CMK (cell line): ENCODE data around the gene KRTAP10-1.

Experiments
- DNase-seq: peaks from one replicate; pipeline ENCODE4 v3.0.0-alpha.2; 2010; ENCODE audit warnings: low read depth

KRTAP10-1 gene

DNA sequence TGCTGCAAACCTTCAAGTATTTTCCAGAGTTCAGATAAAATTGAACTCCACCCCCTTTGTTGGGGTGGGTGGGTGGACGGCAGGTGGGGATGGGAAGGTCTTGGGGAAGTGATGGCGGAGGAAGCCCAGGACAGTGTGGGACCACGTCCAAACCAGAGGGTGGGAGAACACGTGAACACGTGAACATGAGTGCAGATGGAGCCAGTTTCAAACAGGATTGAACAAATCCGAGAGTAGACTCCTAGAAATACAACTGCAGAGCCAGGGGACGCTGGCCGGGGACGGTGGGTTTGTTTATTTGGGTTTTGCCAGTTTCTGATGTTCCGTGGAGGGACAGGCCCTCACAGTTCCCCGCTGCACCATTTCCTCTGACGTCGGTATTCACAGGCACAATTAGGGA, 8.4 kb upstream of the KRTAP10-1 start:
- no peak for DNase-seq

- no peak for DNase-seq
Observed at GRCh38 chr21:44547656-44548331, 7.8 kb upstream of the KRTAP10-1 start.

- no peak for DNase-seq
Observed at GRCh38 chr21:44544566-44544965, 4.6 kb upstream of the KRTAP10-1 start.

GRCh38 chr21:44542716-44543115, 2.7 kb upstream of the KRTAP10-1 start:
- DNase-seq: no peak

GRCh38 chr21:44540741-44541288, 820 bp upstream of the KRTAP10-1 start:
- DNase-seq: no peak

DNA sequence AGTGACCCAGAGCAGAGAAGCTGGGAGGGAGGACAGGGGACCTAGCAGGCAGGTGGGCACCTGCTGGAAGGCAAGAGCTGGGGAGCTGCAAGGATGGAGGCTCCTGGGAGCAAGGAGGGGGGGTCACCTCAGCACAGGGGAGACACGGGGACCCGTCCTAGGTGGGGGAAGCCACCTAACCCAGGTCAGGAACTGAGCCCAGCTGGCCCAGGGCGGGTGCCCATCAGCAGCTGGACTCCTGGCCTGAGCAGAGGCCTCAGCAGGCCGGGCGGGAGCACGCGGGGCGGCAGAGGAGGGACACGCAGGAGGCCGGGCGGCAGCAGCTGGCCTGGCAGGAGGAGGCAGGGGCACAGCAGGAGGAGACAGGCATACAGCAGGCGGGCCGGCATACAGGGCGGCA, 949 bp downstream of the KRTAP10-1 start:
- DNase-seq: no peak

DNA sequence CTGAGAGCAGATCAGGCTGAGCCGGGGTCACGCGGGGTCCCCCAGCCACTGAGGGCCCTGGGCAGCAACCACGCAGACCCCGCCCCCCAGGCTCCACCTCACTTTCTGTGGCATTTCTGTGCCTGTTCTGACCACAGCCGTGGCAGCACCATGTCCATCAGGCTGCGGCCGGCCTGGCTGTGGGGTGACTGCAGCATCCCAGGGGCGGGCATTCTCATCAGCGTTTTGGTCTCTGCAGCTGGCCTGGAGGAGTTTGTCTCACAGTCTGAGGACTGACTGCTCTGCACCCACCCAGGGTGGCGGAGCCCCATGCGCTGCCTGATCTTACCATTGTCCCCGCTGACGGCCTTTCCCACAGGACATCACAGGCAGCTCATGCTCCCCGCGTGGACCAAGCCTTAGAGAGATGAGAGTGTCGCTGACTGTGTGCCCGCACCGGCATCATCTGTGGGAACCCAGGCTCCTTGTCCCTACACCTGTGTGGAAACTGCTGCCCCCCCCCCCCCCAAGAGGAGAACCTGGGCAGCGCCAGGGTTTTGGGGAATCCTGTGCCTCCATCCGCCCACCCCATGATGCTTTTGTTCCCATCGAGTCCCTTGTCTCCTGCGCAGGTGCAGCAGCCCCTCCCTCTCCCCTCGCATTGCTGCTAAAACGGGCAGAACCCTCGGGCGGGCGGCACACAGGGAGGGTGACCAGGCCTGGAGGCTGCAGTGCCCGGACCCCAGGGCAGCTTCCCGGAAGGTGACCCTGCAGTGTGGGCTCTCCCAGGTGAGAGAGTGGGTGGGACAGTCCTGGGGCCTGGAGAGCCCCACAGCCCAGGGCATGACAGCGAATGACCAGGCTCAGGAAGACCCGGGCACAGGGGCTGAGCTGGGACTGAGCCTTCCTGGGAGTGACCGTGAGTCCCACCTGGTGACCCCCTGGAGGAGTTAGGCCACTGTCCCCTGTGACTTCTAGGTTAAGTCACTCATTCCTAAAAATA, 1.8 kb downstream of the KRTAP10-1 start:
- DNase-seq: no peak

GRCh38 chr21:44535963-44536362, 4.0 kb downstream of the KRTAP10-1 start:
- DNase-seq: no peak

- DNase-seq: no peak
Observed at GRCh38 chr21:44534688-44535087, 5.3 kb downstream of the KRTAP10-1 start.

GRCh38 chr21:44533891-44534627, 5.9 kb downstream of the KRTAP10-1 start:
- DNase-seq: no peak

DNA sequence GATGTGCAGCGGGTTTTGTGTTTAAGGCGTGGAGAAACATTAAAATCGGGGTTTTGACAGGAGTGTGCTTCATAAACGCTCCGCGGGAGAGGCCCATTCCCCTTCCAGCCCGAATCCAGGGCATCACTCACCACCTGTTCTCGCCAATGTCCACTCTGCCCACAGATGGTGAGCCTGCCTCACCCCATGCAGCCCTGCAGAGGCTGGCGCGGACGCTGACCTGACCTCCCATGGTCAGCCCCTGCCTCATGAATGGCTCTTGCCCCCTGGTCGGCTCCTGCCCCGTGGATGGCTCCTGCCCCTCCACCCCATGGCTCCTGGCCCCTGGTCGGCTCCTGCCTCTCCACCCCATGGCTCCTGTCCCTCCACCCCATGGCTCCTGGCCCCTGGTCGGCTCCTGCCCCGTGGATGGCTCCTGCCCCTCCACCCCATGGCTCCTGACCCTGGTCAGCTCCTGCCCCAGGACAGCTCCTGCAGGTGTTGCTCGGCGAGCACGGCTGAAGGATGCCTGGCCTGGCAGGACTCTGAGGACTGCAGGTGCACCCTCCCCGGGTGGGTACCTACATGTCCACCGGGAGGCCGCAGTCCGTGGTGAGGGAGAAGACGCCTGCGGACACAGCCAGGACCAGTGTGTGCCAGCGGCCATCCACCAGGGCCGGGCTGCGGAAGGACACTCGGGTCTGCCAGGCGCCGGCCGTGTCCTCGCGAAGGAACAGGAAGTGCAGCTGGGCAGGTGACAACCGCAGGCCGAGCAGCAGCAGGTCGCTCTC, 6.7 kb downstream of the KRTAP10-1 start:
- no peak for DNase-seq

GRCh38 chr21:44532712-44533111, 7.3 kb downstream of the KRTAP10-1 start:
- no peak for DNase-seq

GRCh38 chr21:44531606-44532564, 8.1 kb downstream of the KRTAP10-1 start:
- DNase-seq: no peak

GRCh38 chr21:44530903-44531605, 8.9 kb downstream of the KRTAP10-1 start:
- DNase-seq: no peak

DNA sequence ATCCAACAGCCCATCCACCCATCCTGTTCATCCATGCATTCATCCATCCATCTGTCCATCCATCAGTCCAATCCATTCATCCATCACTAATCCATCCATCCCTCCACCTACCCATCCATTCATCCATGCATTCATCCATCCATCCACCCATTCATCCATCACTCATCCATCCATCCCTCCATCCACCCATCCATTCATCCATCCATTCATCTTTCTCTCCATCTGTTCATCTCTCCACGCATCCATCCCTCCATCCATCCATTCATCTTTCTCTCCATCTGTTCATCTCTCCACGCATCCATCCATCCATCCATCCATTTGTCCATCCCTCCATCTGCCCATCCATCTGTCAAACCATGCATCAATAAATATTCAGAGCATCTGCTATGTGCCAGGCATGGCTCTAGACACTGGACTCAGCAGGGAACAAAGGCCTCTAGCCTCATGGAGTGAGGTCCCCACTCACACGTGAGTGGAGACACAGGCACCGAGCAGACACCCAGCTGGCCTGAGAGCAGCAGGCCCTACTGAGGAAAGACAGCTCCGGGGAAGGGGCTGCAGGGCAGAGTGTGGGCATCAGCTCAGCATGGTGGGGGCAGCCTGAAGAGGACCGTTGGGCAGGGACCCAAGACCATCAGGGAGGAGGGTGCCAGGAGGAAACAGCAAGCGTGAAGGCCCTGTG, 9.6 kb downstream of the KRTAP10-1 start:
- no peak for DNase-seq

- no peak for DNase-seq
Observed at GRCh38 chr21:44529503-44530125, 10.4 kb downstream of the KRTAP10-1 start.

DNA sequence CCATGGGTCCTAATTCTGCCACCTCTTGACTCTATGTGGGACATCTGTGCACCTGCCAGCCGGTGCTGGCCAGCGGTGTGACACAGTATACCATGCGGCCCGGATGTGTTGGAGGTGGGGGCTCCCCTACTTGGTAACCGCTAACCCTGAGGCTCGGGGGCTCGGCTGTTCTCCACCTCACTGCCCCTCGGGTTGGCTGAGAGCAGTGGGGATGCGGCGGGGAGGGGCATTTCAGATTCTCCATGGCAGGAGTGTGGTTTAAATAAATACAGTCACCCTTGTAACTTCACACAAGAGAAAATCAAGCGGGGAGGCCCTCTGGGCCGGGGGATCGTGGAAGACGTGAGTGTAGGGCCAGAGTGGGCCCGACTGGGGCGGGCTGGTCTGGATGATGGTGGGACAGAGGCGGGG, 11.0 kb downstream of the KRTAP10-1 start:
- no peak for DNase-seq

- DNase-seq: no peak
Observed at GRCh38 chr21:44528634-44528995, 11.4 kb downstream of the KRTAP10-1 start.
